Activated CD8-positive, alpha-beta memory T cell treated with anti-CD3 and anti-CD28 coated beads for 24 hours (primary cell): ENCODE data around the gene ALPI.

ENCODE experiments used
- DNase-seq: peaks from one replicate; pipeline ENCODE4 v3.0.0-alpha.2; 2020

ALPI gene

GRCh38 chr2:232486558-232487384, 30.8 kb downstream of the ALPI start:
- no peak for DNase-seq

- DNase-seq = no peak
These were observed 31.6 kb downstream of the ALPI start, which contains the start of gene ECEL1 for GRCh38 chr2:232487385-232488096. TSS of gene ECEL1 (minus strand) at chr2:232487834. CDS start at chr2:232486653, 1,181 bp downstream.

GRCh38 chr2:232488097-232488711, 32.3 kb downstream of the ALPI start:
- DNase-seq = no peak

GRCh38 chr2:232488721-232489300, 32.9 kb downstream of the ALPI start:
- no peak for DNase-seq

- no peak for DNase-seq
These were observed 33.7 kb downstream of the ALPI start for GRCh38 chr2:232489516-232490220.

- DNase-seq = no peak
These were observed 34.5 kb downstream of the ALPI start for GRCh38 chr2:232490221-232491138.

GRCh38 chr2:232491139-232491780, 35.3 kb downstream of the ALPI start:
- DNase-seq = no peak

- DNase-seq = no peak
These were observed 36.4 kb downstream of the ALPI start for GRCh38 chr2:232492236-232492848.

GRCh38 chr2:232492963-232493700, 37.2 kb downstream of the ALPI start:
- no peak for DNase-seq

- no peak for DNase-seq
These were observed 37.9 kb downstream of the ALPI start for GRCh38 chr2:232493701-232494474.

- no peak for DNase-seq
These were observed 38.6 kb downstream of the ALPI start for GRCh38 chr2:232494542-232494941.

- no peak for DNase-seq
These were observed 39.3 kb downstream of the ALPI start for GRCh38 chr2:232495292-232495691.

- DNase-seq = no peak
These were observed 40.7 kb downstream of the ALPI start for GRCh38 chr2:232496501-232497270.

GRCh38 chr2:232497348-232497747, 41.4 kb downstream of the ALPI start:
- no peak for DNase-seq

GRCh38 chr2:232498452-232498851, 42.5 kb downstream of the ALPI start:
- DNase-seq = no peak

- no peak for DNase-seq
These were observed 45.4 kb downstream of the ALPI start for GRCh38 chr2:232501331-232501771.

GRCh38 chr2:232501794-232502390, 45.9 kb downstream of the ALPI start:
- DNase-seq = no peak

GRCh38 chr2:232502511-232502910, 46.6 kb downstream of the ALPI start:
- DNase-seq = no peak
